Measurements from ENCODE around the gene MFAP3. TPM values are rescaled to one million over a fixed set of nuclear protein-coding genes. Genes with fewer than 3 reads are reported as not detected.

MFAP3 gene
- total RNA-seq, 6 donors from 2014 or later: 6.4 to 34.5 (median 25.6) TPM

DNA sequence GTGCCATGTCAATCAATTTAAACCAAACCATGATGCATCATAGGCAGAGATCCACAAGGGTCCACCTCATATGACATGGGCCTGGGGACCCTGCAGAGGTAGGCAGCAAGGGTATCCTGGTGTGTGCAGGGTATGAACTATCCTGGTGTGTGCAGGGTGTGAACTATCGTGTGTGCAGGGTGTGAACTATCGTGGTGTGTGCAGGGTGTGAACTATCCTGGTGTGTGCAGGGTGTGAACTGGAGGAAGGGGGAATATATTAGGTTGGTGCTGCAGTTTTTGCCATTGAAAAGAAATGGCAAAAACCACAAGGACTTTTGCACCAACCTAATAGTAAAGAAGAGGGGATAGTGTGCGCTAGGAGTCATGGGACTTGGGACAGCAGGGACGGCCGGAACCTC lies 50.0 kb downstream of the MFAP3 start:
- no peak for DNase-seq
- WGBS, 2 donors: 86 to 94% methylated on average over 5 of the region's 5 CpGs
- ATAC-seq (ENCODE audit: low FRiP score in 2 of 2): no peak
- H3K4me3 ChIP-seq: no peak overlapping the region
- H3K9me3 ChIP-seq: no peaks in the 10 kb centered on the region
- no peaks in the 10 kb centered on the region for H3K27me3 ChIP-seq
- no peaks in the 10 kb centered on the region for H3K4me1 ChIP-seq
- no peak overlapping the region for H3K27ac ChIP-seq
- H3K36me3 ChIP-seq: no peaks in the 10 kb centered on the region
- TF ChIP-seq, protein P1, sequence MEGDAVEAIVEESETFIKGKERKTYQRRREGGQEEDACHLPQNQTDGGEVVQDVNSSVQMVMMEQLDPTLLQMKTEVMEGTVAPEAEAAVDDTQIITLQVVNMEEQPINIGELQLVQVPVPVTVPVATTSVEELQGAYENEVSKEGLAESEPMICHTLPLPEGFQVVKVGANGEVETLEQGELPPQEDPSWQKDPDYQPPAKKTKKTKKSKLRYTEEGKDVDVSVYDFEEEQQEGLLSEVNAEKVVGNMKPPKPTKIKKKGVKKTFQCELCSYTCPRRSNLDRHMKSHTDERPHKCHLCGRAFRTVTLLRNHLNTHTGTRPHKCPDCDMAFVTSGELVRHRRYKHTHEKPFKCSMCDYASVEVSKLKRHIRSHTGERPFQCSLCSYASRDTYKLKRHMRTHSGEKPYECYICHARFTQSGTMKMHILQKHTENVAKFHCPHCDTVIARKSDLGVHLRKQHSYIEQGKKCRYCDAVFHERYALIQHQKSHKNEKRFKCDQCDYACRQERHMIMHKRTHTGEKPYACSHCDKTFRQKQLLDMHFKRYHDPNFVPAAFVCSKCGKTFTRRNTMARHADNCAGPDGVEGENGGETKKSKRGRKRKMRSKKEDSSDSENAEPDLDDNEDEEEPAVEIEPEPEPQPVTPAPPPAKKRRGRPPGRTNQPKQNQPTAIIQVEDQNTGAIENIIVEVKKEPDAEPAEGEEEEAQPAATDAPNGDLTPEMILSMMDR (IDR thresholded peaks at IDR 0.05): no peak
- TF ChIP-seq EP300 (IDR thresholded peaks at IDR 0.05): no peak

- Histone ChIP-seq H3K36me3 (no peaks in the 10 kb centered on the region), H3K4me1 (no peaks in the 10 kb centered on the region), H3K27me3 (no peaks in the 10 kb centered on the region), H3K4me3 (no peak overlapping the region), H3K9me3 (no peaks in the 10 kb centered on the region), H3K27ac (no peak overlapping the region)
- WGBS, 2 donors: 80 to 90% methylated on average over 6 of the region's 6 CpGs
- no peak for ATAC-seq (ENCODE audit: low FRiP score in 2 of 2)
- DNase-seq: no peak
- TF ChIP-seq, protein P1 (IDR thresholded peaks at IDR 0.05): no peak
- TF ChIP-seq POLR2AphosphoS5 (IDR thresholded peaks at IDR 0.05) (no peak), POLR2A (IDR thresholded peaks at IDR 0.05) (no peak), EP300 (IDR thresholded peaks at IDR 0.05) (no peak)
Observed at GRCh38 chr5:154090656-154091055, 51.9 kb downstream of the MFAP3 start.

DNA sequence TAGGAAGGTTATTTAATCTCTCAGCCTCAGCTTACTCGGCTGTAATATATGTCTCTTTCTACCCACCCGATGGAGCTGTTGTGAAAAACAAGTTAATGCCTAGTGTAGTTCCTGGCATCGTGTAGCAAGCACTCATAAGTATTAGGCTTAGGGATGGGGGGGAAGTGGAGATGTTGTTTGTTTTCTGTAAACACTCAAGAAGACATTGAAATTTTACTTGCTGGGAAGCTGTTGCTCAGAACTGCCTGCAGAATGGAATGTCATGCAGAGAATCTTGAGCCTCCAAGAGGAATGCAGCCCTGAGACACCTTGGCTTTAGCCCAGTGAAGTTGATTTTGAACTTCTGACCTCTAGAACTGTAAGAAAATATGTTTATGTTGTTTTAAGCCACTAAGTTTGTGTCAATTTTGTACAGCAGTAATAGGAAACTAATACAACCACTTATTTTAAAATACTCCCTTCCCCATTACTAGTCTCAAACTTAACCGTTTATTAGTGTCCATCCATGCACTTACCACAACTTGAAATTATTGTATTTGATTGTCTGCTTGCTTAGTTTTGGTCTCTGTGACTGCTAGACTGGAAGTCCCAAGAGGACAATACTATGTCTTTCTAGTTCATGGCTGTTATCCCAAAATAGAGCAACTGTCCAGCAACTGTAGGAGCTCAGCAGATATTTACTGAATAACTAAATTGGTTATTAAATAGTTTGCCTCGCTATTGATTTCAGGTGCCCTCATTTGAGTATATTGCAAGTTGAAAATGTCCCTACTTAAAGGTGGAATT lies 53.8 kb downstream of the MFAP3 start:
- 49 to 51% methylated on average over 5 of the region's 5 CpGs for WGBS, 2 donors
- no peaks in the 10 kb centered on the region for H3K4me1 ChIP-seq
- H3K27me3 ChIP-seq: no peaks in the 10 kb centered on the region
- no peaks in the 10 kb centered on the region for H3K36me3 ChIP-seq
- peak in 1 of 2 donors; percentile 52 for ATAC-seq (ENCODE audit: low FRiP score in 2 of 2)
- TF ChIP-seq EP300 (IDR thresholded peaks at IDR 0.05) (no peak), POLR2A (IDR thresholded peaks at IDR 0.05) (no peak), POLR2AphosphoS5 (IDR thresholded peaks at IDR 0.05) (no peak)
- TF ChIP-seq, protein P1 (IDR thresholded peaks at IDR 0.05): no peak
- no peak for DNase-seq
- H3K27ac ChIP-seq: no peak overlapping the region
- H3K9me3 ChIP-seq: no peaks in the 10 kb centered on the region
- no peak overlapping the region for H3K4me3 ChIP-seq

DNA sequence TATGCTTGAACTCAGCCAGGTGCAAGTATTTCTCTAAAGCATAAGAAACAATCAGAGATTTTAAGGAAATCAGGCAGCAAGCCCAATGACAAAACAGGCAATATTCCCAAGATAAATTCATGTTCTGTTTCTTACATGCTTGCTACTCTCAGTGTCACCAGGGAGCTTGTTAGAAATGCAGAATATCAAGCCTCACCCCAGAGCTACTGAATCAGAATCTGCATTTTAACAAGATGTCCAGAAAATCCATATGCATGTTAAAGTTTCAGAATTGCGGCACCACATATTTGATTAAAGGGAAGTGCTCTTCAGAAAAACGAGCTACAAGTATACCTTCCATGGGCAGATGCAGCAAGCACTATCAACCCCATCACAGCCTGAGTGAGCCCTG lies 54.4 kb downstream of the MFAP3 start:
- Histone ChIP-seq H3K36me3 (no peaks in the 10 kb centered on the region), H3K27ac (no peak overlapping the region), H3K4me3 (no peak overlapping the region), H3K27me3 (no peaks in the 10 kb centered on the region), H3K9me3 (no peaks in the 10 kb centered on the region), H3K4me1 (no peaks in the 10 kb centered on the region)
- ATAC-seq (ENCODE audit: low FRiP score in 2 of 2) (no peak), DNase-seq (no peak)
- WGBS, 2 donors: 73 to 77% methylated on average over 2 of the region's 2 CpGs
- TF ChIP-seq EP300 (IDR thresholded peaks at IDR 0.05) (no peak), POLR2A (IDR thresholded peaks at IDR 0.05) (no peak), POLR2AphosphoS5 (IDR thresholded peaks at IDR 0.05) (no peak)
- TF ChIP-seq, protein P1 (IDR thresholded peaks at IDR 0.05): no peak

- Histone ChIP-seq H3K9me3 (no peaks in the 10 kb centered on the region), H3K27me3 (no peaks in the 10 kb centered on the region), H3K4me3 (no peak overlapping the region), H3K27ac (no peak overlapping the region), H3K36me3 (no peaks in the 10 kb centered on the region), H3K4me1 (no peaks in the 10 kb centered on the region)
- WGBS, 2 donors: 72 to 81% methylated on average over 7 of the region's 7 CpGs
- ATAC-seq (ENCODE audit: low FRiP score in 2 of 2) (no peak), DNase-seq (no peak)
- TF ChIP-seq POLR2A (IDR thresholded peaks at IDR 0.05): no peak
- TF ChIP-seq, protein P1 (IDR thresholded peaks at IDR 0.05): no peak
- TF ChIP-seq EP300 (IDR thresholded peaks at IDR 0.05): no peak
- TF ChIP-seq POLR2AphosphoS5 (IDR thresholded peaks at IDR 0.05): no peak
Observed at GRCh38 chr5:154095904-154096303, 57.1 kb downstream of the MFAP3 start.

Measured in upper lobe of left lung (tissue), 6 donors.